MG63 (cell line): ENCODE measurements around the gene NOCT. TPM values are rescaled to one million over a fixed set of nuclear protein-coding genes. Genes with fewer than 3 reads are reported as not detected.
A peak's percentile ranks its signal among the peaks of the same experiment; 100 is the strongest.
"Not testable (repeated sequence)": the region's sequence is repeated elsewhere in the genome, so short reads cannot be mapped to it uniquely, and the experiment has no call there.

Experiments used
- DNase-seq: peaks from one replicate; pipeline ENCODE4 v3.0.0-alpha.2; 2020
- H3K27me3 ChIP-seq: fragments of 250-450 bp; sonication (Bioruptor Pico); 2 replicates; pipeline ENCODE4 v1.5.1; 2020; ENCODE audit warnings: mild to moderate bottlenecking, moderate library complexity
- H3K36me3 ChIP-seq: fragments of 250-450 bp; sonication (Bioruptor Pico); 2 replicates; pipeline ENCODE4 v1.5.1; 2020; ENCODE audit warnings: mild to moderate bottlenecking, moderate library complexity
- H3K4me3 ChIP-seq: fragments of 250-450 bp; sonication (Bioruptor Pico); 2 replicates; pipeline ENCODE4 v1.5.1; 2020; ENCODE audit warnings: mild to moderate bottlenecking, moderate library complexity
- H3K9me3 ChIP-seq: fragments of 250-450 bp; sonication (Bioruptor Pico); 2 replicates; pipeline ENCODE4 v1.5.1; 2020; ENCODE audit warnings: mild to moderate bottlenecking, moderate library complexity
- total RNA-seq: library from RNA; depleted of rRNA; stranded (reverse); fragments of >200 nt; shearing (Covaris generic); gene quantifications from 2 replicates; pipeline ENCODE4 v1.2.3, GENCODE V29; 2014; ENCODE audit warnings: low replicate concordance

Gene NOCT
- total RNA-seq, 1 experiment from 2014 or later = 11.9 TPM

DNA sequence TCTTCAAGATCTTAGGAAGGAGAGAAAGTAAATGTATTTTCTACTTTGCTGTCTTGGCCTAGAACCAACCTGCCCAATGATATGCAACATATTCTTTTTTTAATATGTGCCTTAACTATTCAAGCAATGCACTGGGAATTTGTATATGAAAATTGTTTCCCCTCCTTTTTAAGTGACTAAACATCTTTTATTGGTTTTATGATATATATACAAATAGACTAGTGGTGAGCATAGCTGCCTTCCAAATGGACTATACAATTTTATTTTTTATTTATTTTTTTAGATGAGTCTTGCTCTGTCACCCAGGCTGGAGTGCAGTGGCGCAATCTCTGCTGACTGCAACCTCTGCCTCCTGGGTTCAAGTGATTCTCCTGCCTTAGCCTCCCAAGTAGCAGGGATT, 10.3 kb downstream of the NOCT start:
- Histone ChIP-seq H3K9me3 (no peaks in the 10 kb centered on the region), H3K4me3 (no peak overlapping the region), H3K36me3 (no peaks in the 10 kb centered on the region; the same call in 1 of the 2 replicates), H3K27me3 (no peaks in the 10 kb centered on the region)
- peak; percentile 23 for DNase-seq

DNA sequence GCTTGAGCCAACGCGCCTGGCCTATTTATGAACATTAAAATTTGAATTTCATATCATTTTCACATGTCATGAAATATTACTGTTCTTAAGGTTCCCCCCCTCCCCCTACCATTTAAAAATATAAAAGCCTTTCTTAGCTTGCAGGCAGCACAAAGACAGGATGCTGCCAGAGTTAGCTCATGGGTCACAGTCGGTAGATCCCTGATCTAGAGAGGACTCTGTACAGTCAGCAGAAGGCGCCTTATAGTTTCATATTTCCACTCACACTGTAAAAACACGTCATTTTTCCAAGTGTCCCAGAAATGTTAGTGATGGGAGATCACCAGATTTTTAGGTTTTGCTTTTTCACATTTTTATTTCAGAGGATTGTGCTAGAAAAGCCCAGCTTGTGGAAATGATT, 12.2 kb downstream of the NOCT start:
- Histone ChIP-seq H3K4me3 (no peak overlapping the region), H3K27me3 (no peaks in the 10 kb centered on the region), H3K36me3 (peaks cover 2% of the 10 kb centered on the region), H3K9me3 (no peaks in the 10 kb centered on the region)
- DNase-seq = no peak

- Histone ChIP-seq H3K27me3 (no peaks in the 10 kb centered on the region), H3K36me3 (peaks cover 2% of the 10 kb centered on the region), H3K9me3 (no peaks in the 10 kb centered on the region), H3K4me3 (no peak overlapping the region)
- DNase-seq = no peak
These were observed 12.6 kb downstream of the NOCT start for GRCh38 chr4:139028191-139028661.

GRCh38 chr4:139029866-139030363, 14.3 kb downstream of the NOCT start:
- H3K4me3 ChIP-seq, H3K27me3 ChIP-seq: not testable (repeated sequence)

GRCh38 chr4:139030614-139031235, 15.1 kb downstream of the NOCT start:
- DNase-seq = peak; percentile 26
- H3K4me3 ChIP-seq = no peak overlapping the region
- peaks cover 2% of the 10 kb centered on the region; the same call in 1 of the 2 replicates for H3K36me3 ChIP-seq
- H3K27me3 ChIP-seq = no peaks in the 10 kb centered on the region
- H3K9me3 ChIP-seq = no peaks in the 10 kb centered on the region

More at GRCh38 chr4:139029866-139030363, 14.3 kb downstream of the NOCT start:
- not testable (repeated sequence) for DNase-seq, H3K36me3 ChIP-seq, H3K9me3 ChIP-seq

GRCh38 chr4:139035650-139036049, 20.1 kb downstream of the NOCT start:
- no peaks in the 10 kb centered on the region for H3K9me3 ChIP-seq
- H3K27me3 ChIP-seq = no peaks in the 10 kb centered on the region
- no peak overlapping the region for H3K4me3 ChIP-seq
- peaks cover 2% of the 10 kb centered on the region; the same call in 1 of the 2 replicates for H3K36me3 ChIP-seq
- DNase-seq = no peak

GRCh38 chr4:139036885-139037284, 21.3 kb downstream of the NOCT start:
- H3K27me3 ChIP-seq = no peaks in the 10 kb centered on the region
- H3K9me3 ChIP-seq = no peaks in the 10 kb centered on the region
- H3K36me3 ChIP-seq = peaks cover 2% of the 10 kb centered on the region; the same call in 1 of the 2 replicates
- no peak for DNase-seq
- no peak overlapping the region for H3K4me3 ChIP-seq

DNA sequence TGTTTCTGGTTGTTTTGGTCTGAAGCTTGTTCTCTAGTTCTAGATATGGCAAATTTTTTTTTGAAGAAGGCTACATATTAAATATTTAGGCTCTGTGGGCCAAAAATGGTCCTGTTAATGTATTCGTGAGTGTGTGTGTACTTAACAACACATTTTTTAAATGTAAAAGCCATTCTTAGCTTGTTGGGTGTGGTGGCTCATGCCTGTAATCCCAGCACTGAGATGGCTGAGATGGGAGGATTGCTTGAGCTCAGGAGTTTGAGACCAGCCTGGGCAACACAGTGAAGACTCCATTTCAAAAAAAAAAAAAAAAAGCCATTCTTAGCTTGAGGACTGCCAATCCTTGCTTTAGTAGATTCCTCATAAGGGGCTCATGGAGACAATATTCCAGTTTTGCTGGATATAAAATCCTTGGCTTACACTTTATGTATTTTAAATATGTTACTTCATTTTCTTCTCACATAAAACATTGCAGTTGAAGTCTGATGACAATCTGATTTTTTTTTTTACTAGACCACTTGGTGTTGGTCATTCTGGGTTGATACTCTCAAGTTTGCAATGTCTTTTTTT, 23.4 kb downstream of the NOCT start:
- H3K9me3 ChIP-seq = no peaks in the 10 kb centered on the region
- H3K4me3 ChIP-seq = no peak overlapping the region
- DNase-seq = no peak
- no peaks in the 10 kb centered on the region; the same call in 1 of the 2 replicates for H3K36me3 ChIP-seq
- H3K27me3 ChIP-seq = no peaks in the 10 kb centered on the region

GRCh38 chr4:139042981-139043460, 27.4 kb downstream of the NOCT start:
- peaks cover 23% of the 10 kb centered on the region for H3K36me3 ChIP-seq
- H3K9me3 ChIP-seq = no peaks in the 10 kb centered on the region
- DNase-seq = no peak
- no peak overlapping the region for H3K4me3 ChIP-seq
- H3K27me3 ChIP-seq = no peaks in the 10 kb centered on the region

GRCh38 chr4:139044291-139044690, 28.7 kb downstream of the NOCT start:
- Histone ChIP-seq H3K27me3 (no peaks in the 10 kb centered on the region), H3K4me3 (no peak overlapping the region), H3K9me3 (no peaks in the 10 kb centered on the region), H3K36me3 (peaks cover 29% of the 10 kb centered on the region)
- DNase-seq = no peak

DNA sequence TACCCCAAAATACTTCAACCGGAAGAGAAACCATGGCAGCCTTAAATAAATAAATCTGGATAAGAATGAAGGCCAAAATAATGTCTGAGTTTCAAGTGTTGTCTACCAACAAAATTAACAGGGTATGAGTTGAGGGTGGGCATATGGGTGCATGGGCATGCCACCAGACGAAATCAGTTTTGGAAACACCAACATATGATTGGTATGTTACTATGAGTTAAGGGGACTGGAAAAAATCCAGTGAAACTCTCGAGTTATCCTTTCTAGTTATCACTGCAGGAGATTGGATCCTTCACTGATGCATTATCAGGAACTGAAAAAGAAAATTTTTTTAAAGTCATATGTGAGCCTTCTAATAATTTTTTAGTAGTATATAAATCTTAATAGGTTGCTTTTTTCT, 32.4 kb downstream of the NOCT start:
- H3K27me3 ChIP-seq = no peaks in the 10 kb centered on the region
- DNase-seq = no peak
- H3K9me3 ChIP-seq = no peaks in the 10 kb centered on the region
- no peak overlapping the region for H3K4me3 ChIP-seq
- peaks cover 32% of the 10 kb centered on the region for H3K36me3 ChIP-seq

GRCh38 chr4:139050446-139050845, 34.9 kb downstream of the NOCT start:
- H3K9me3 ChIP-seq = no peaks in the 10 kb centered on the region
- no peaks in the 10 kb centered on the region for H3K27me3 ChIP-seq
- peaks cover 33% of the 10 kb centered on the region for H3K36me3 ChIP-seq
- no peak overlapping the region for H3K4me3 ChIP-seq
- no peak for DNase-seq

GRCh38 chr4:139053909-139054308, 38.3 kb downstream of the NOCT start:
- no peaks in the 10 kb centered on the region for H3K9me3 ChIP-seq
- H3K4me3 ChIP-seq = no peak overlapping the region
- peaks cover 12% of the 10 kb centered on the region for H3K36me3 ChIP-seq
- H3K27me3 ChIP-seq = no peaks in the 10 kb centered on the region
- no peak for DNase-seq

- no peak overlapping the region for H3K4me3 ChIP-seq
- H3K27me3 ChIP-seq = no peaks in the 10 kb centered on the region
- H3K9me3 ChIP-seq = no peaks in the 10 kb centered on the region
- peaks cover 17% of the 10 kb centered on the region for H3K36me3 ChIP-seq
- no peak for DNase-seq
These were observed 39.4 kb downstream of the NOCT start for GRCh38 chr4:139054791-139055505.

DNA sequence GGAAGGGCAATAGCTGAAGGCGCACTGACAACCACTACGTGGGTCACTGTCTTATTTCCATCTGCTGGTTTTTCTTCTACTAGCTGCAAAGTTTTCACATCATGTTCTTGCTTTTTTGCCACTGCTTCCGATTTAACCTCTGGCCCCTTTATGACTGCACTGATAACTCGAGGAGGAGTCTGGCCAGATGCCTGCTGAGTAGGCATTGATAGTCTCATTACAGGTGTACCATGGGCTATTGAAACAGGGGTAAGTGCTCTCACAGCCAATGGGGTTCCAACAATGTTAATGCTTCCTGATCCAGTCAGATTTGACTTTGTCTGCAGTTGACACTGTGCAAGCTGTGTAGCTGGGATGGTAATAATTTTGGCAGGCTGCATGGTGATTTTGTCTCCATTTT, 43.4 kb downstream of the NOCT start:
- not testable (repeated sequence) for H3K27me3 ChIP-seq, H3K4me3 ChIP-seq, H3K9me3 ChIP-seq, DNase-seq
- peaks cover 37% of the 10 kb centered on the region for H3K36me3 ChIP-seq

- H3K36me3 ChIP-seq = peaks cover 34% of the 10 kb centered on the region
- DNase-seq = no peak
These were observed 45.0 kb downstream of the NOCT start for GRCh38 chr4:139060591-139060990.

GRCh38 chr4:139076016-139076744, 60.6 kb downstream of the NOCT start:
- Histone ChIP-seq H3K4me3 (no peak overlapping the region), H3K36me3 (peaks cover 12% of the 10 kb centered on the region), H3K27me3 (no peaks in the 10 kb centered on the region), H3K9me3 (no peaks in the 10 kb centered on the region)
- DNase-seq = no peak

More at GRCh38 chr4:139060591-139060990, 45.0 kb downstream of the NOCT start:
- Histone ChIP-seq H3K4me3 (no peak overlapping the region), H3K9me3 (no peaks in the 10 kb centered on the region), H3K27me3 (no peaks in the 10 kb centered on the region)
